Neutrophil (primary cell): ENCODE data around the gene MOV10L1.

Experiments used
- H3K27ac ChIP-seq: fragments of 200-600 bp; sonication (generic); 2 replicates; pipeline ENCODE4 v1.5.1; 2016; ENCODE audit warnings: mild to moderate bottlenecking, moderate library complexity
- H3K27me3 ChIP-seq: fragments of 200-600 bp; sonication (generic); 2 replicates; pipeline ENCODE4 v1.6.0; 2016; ENCODE audit warnings: mild to moderate bottlenecking
- H3K36me3 ChIP-seq: fragments of 200-600 bp; sonication (generic); 2 replicates; pipeline ENCODE4 v1.5.1; 2017
- H3K4me1 ChIP-seq, 2 experiments: fragments of 200-600 bp in 1 of 2; sonication (generic) in 1 of 2; 1 replicate in 1 of 2; 2 replicates in 1 of 2; pipeline versions ENCODE4 v1.5.1 to v1.6.1; 2013 to 2016; ENCODE audit warnings: low read depth in 1 of 2, low read length in 1 of 2, mild to moderate bottlenecking in 1 of 2, moderate library complexity in 1 of 2; ENCODE audit not compliant: control insufficient read depth in 1 of 2, insufficient read depth in 1 of 2
- H3K4me3 ChIP-seq, 2 experiments: fragments of 200-600 bp in 1 of 2; sonication (generic) in 1 of 2; 1 replicate in 1 of 2; 2 replicates in 1 of 2; pipeline ENCODE4 v1.5.1; 2013 to 2016; ENCODE audit warnings: low read depth in 1 of 2, low read length in 1 of 2, mild to moderate bottlenecking in 1 of 2, moderate library complexity in 1 of 2
- H3K9me3 ChIP-seq: fragments of 200-600 bp; sonication (generic); 2 replicates; pipeline ENCODE4 v1.5.1; 2016
- TF ChIP-seq, protein P1 (sequence below): fragments of 200-600 bp; sonication (generic); IDR thresholded peaks from 2 replicates; pipeline ENCODE4 v1.5.1; 2016; ENCODE audit warnings: antibody characterized with exemption

The MOV10L1 gene

DNA sequence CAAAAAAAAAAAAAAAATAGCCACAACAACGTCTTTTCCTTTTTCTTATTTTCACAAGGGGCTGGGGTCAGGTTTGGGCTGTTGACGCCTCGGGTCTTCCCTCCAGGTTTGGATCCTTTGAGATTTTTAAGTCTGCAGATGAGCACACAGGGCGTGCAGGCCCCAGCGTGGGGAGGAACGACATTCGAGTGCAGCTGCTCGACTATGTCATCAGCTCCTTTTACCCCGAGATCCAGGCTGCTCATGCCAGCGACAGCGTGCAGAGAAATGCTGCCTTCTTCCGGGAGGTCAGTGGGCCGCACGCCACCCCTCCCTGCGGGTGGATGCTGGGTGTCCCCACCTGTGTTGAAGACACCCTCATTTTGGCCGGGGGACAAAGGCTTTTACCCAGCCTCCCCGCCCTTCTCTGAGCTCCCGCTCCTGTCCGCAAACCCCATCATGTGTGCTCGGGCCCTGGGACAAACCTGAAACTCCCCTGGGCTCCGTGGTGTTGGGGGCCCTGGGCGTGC is 118.7 kb downstream of the MOV10L1 start:
- Histone ChIP-seq H3K4me3 (no peak overlapping the region), H3K4me1 (peaks cover 37 to 39% of the 10 kb centered on the region in 2 experiments), H3K36me3 (peaks cover 76% of the 10 kb centered on the region), H3K27ac (no peak overlapping the region), H3K27me3 (no peaks in the 10 kb centered on the region), H3K9me3 (no peaks in the 10 kb centered on the region)
- TF ChIP-seq, protein P1, sequence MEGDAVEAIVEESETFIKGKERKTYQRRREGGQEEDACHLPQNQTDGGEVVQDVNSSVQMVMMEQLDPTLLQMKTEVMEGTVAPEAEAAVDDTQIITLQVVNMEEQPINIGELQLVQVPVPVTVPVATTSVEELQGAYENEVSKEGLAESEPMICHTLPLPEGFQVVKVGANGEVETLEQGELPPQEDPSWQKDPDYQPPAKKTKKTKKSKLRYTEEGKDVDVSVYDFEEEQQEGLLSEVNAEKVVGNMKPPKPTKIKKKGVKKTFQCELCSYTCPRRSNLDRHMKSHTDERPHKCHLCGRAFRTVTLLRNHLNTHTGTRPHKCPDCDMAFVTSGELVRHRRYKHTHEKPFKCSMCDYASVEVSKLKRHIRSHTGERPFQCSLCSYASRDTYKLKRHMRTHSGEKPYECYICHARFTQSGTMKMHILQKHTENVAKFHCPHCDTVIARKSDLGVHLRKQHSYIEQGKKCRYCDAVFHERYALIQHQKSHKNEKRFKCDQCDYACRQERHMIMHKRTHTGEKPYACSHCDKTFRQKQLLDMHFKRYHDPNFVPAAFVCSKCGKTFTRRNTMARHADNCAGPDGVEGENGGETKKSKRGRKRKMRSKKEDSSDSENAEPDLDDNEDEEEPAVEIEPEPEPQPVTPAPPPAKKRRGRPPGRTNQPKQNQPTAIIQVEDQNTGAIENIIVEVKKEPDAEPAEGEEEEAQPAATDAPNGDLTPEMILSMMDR = no peak

DNA sequence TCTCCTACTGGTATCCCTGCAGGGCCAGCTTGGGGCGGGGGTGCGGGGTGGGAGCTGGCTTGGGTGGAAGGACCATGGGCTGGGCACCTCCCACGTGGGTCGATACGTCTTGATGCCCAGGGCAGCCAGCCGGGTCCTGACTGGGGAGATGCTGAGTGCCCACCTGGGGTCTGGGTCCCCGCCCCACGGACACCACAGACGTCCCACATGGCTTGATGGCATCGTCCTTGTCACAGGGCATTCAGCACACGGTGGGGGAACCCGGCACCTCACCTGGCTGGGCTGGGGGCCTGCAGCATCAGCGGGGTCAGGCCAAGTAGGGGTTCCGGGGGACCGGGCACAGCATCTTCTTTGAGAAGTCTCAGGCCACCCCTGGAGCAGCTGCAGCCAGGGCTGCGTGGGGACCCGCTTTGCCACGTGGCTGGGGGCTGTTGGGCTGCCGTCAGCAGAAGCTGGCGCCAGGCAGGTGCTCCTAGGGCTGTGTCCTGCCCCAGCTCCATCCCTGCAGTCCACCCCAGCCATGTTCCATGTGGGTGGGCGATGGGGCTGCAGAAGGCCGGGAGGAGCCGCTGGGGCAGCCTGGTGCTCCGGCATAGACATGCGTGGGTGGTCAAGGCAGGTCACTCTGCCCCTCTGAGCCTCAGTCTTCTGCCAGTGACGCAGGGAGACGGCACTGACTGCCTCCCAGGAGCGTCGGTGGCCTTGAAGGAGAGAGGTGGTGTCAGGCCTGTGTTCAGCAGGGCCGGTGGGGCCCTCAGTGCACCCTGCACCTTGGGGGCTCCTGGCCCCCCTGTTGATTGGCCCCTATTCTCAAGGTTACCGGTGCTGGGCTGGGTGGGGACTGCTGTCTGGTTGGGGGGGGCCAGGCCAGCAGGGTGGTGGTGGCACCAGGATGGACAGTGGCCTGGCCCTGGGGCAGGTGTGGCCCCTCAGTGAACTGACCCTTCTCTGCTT is 119.4 kb downstream of the MOV10L1 start:
- Histone ChIP-seq H3K36me3 (peaks cover 83% of the 10 kb centered on the region), H3K9me3 (no peaks in the 10 kb centered on the region), H3K27me3 (no peaks in the 10 kb centered on the region), H3K4me3 (no peak overlapping the region), H3K4me1 (peaks cover 31 to 37% of the 10 kb centered on the region in 2 experiments), H3K27ac (peak overlapping the region; percentile 13)
- TF ChIP-seq, protein P1 = no peak

DNA sequence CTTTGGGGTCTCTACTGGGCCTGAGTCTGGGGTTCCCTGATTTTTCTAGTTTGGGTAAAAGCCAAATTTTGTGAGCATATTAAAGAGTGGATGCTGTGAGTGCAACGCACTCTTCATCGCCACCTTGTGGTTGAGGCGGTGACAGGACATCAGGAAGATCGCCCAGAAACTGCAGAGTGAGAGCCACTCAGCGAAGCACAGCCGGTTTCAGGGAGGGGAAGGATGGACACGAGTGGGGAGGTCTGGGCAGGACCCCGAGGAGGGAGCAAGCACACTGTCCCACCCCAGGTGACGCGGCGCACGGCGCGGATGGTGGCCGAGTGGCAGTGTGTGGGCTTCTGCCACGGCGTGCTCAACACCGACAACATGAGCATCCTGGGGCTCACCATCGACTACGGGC is 120.1 kb downstream of the MOV10L1 start:
- no peaks in the 10 kb centered on the region for H3K27me3 ChIP-seq
- TF ChIP-seq, protein P1 = peak; percentile 86
- H3K36me3 ChIP-seq = peaks cover 90% of the 10 kb centered on the region
- H3K27ac ChIP-seq = peak overlapping the region; percentile 13
- no peaks in the 10 kb centered on the region for H3K9me3 ChIP-seq
- no peak overlapping the region for H3K4me3 ChIP-seq
- peaks cover 24 to 31% of the 10 kb centered on the region in 2 experiments for H3K4me1 ChIP-seq

DNA sequence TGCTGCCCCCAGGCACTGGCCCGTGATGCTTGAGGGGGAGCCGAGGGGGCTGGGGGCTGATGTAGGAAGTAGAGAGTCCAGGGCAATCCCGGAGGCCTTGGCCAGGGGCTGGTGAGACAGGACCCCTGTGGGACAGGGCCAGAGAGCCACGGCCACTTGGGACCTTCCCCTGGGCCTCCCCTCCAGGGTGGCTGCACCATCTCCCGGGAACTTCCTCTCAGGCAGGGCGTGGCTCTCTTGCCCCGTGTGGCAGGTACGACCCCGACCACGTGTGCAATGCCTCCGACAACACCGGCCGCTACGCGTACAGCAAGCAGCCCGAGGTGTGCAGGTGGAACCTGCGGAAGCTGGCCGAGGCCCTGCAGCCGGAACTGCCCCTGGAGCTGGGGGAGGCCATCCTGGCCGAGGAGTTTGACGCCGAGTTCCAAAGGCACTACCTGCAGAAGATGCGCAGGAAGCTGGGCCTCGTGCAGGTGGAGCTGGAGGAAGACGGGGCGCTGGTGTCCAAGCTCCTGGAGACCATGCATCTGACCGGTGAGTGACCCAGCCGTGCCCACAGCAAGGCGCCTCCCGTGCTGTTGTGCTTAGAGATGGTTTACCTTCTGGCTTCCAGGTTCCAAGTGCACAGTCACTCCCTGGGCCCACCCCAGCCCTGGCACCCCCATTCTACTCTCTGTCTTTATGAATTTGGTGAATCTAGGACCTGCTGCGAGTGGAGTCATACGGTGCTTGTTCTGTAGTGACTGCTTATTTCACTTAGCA is 120.8 kb downstream of the MOV10L1 start:
- H3K4me1 ChIP-seq = peaks cover 21 to 26% of the 10 kb centered on the region in 2 experiments
- H3K27ac ChIP-seq = no peak overlapping the region
- H3K27me3 ChIP-seq = no peaks in the 10 kb centered on the region
- TF ChIP-seq, protein P1 = no peak
- H3K36me3 ChIP-seq = peaks cover 96% of the 10 kb centered on the region
- H3K4me3 ChIP-seq = no peak overlapping the region
- H3K9me3 ChIP-seq = no peaks in the 10 kb centered on the region

DNA sequence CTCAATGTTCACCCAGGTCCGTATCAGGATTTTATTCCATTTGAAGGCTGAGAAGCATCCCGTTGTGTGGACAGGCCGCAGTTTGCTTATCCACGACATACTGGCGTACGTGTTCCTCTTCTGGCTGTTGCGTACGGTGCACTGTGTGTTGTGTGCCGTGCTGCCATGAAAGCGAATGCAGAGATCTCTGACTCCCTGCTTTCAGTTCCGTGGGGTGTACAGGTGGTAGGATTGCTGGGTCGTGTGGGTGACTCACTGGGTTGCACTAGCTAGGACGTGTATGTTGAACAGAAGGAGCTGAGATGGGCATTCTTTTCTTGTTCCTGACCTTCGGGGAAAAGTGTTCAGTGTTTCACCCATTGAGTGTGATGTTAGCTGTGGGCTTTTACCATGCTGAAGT is 121.3 kb downstream of the MOV10L1 start:
- Histone ChIP-seq H3K27ac (no peak overlapping the region), H3K9me3 (no peaks in the 10 kb centered on the region), H3K4me3 (no peak overlapping the region), H3K27me3 (no peaks in the 10 kb centered on the region), H3K36me3 (peaks cover 98% of the 10 kb centered on the region), H3K4me1 (peaks cover 21 to 26% of the 10 kb centered on the region in 2 experiments)
- TF ChIP-seq, protein P1 = no peak
